Ovary (tissue), 3 donors: Measurements from ENCODE around the gene MCTP2.

Experiments
- CTCF ChIP-seq, 3 donors: fragments of 450-650 bp in 2 of 3; fragments of 200-600 bp in 1 of 3; IDR thresholded peaks; one replicate each; pipeline versions ENCODE4 v1.5.1 to v1.8.0; 2016 to 2022; ENCODE audit warnings: antibody characterized with exemption in 3 of 3, mild to moderate bottlenecking in 1 of 3
- EP300 ChIP-seq: sonication (generic); formaldehyde crosslinking; IDR thresholded peaks from one replicate; pipeline ENCODE4 v1.6.1; 2017; ENCODE audit warnings: antibody characterized with exemption
- POLR2A ChIP-seq: fragments of 450-650 bp; IDR thresholded peaks from one replicate; pipeline ENCODE4 v1.6.1; 2017; ENCODE audit warnings: antibody characterized with exemption, mild to moderate bottlenecking, moderate library complexity
- donor health status: DM: no; HTN: no; CAD: no.

DNA sequence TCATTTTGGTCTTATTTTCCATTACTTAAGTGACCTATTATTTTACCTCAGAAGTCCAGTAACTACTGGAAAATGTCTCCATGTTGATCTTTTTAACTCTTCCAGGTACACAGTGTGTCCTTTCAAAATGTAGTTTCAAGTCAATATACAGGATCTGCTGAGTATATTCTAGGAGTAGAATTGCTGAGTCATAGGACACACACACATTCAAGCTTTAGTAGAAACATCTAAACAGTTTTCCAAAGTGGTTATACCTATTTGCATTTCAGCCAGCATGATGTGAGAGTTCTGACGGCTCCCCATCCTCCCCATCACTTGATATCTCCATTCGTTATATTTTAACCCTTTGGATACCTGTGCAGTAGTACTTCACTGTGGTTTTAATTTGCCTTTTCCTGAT is 271.9 kb downstream of the MCTP2 start:
- TF ChIP-seq POLR2A (no peak), CTCF (IDR thresholded peaks at IDR 0.05) (no peak), EP300 (no peak)
